Cardiac fibroblast (primary cell): ENCODE data around the gene CENPC.
"Not testable (repeated sequence)": the region's sequence is repeated elsewhere in the genome, so short reads cannot be mapped to it uniquely, and the experiment has no call there.

Experiments used
- DNase-seq, 2 donors: peaks; one replicate each; pipeline versions ENCODE4 v3.0.0 to v3.0.0-alpha.2; 2010; ENCODE audit warnings: low read depth in 2 of 2
- H3K4me3 ChIP-seq, 2 donors: replicated peaks in 1 of 2; 1 replicate in 1 of 2; 2 replicates in 1 of 2; pipeline ENCODE4 v1.5.1; 2011; ENCODE audit warnings: low read depth in 2 of 2, low read length in 2 of 2, mild to moderate bottlenecking in 2 of 2, moderate library complexity in 1 of 2
- TF ChIP-seq, protein P1 (sequence below): IDR thresholded peaks from one replicate; pipeline ENCODE4 v1.5.1; 2011; ENCODE audit warnings: low read depth, mild to moderate bottlenecking, low read length, inconsistent platforms

CENPC gene

DNA sequence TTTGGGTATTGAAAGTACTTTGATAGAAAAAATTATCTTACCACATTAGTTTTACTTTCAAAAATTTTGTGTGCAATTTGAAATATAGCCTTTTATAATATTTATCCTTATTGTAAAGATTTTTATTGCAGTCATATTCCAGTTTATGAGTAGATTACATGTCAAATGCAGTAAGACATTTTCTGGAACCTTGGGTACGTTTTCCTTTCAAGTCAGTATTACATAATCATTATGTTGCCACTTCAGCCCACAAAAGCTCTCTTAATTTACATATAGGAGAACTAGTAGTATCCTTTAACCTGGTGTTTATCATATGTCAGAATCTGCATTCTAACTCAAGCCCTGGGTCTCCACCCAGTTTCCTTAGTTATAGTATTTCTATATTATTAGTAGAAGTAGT, 98.5 kb downstream of the CENPC start:
- no peak for DNase-seq
- no peak overlapping the region for H3K4me3 ChIP-seq
- TF ChIP-seq, protein P1, sequence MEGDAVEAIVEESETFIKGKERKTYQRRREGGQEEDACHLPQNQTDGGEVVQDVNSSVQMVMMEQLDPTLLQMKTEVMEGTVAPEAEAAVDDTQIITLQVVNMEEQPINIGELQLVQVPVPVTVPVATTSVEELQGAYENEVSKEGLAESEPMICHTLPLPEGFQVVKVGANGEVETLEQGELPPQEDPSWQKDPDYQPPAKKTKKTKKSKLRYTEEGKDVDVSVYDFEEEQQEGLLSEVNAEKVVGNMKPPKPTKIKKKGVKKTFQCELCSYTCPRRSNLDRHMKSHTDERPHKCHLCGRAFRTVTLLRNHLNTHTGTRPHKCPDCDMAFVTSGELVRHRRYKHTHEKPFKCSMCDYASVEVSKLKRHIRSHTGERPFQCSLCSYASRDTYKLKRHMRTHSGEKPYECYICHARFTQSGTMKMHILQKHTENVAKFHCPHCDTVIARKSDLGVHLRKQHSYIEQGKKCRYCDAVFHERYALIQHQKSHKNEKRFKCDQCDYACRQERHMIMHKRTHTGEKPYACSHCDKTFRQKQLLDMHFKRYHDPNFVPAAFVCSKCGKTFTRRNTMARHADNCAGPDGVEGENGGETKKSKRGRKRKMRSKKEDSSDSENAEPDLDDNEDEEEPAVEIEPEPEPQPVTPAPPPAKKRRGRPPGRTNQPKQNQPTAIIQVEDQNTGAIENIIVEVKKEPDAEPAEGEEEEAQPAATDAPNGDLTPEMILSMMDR, result no peak

DNA sequence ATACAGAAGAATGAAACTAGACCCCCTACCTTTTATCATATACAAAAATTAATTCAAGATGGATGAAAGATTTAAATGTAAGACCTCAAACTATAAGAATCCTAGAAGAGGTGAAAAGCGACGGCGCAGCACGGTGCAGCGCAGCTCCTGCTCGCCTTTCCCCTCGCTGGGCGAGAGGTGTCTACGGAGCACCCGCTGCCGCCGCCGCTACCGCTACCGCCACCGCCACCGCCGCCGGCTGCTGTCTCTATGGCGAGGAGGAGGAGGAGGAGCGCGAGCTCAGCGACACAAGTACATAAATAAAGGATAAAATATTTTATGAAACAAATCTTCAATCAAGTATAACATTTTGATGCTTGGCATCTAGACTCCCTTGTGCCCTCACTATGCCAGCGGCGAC, 99.4 kb downstream of the CENPC start:
- not testable (repeated sequence) for H3K4me3 ChIP-seq, DNase-seq

DNA sequence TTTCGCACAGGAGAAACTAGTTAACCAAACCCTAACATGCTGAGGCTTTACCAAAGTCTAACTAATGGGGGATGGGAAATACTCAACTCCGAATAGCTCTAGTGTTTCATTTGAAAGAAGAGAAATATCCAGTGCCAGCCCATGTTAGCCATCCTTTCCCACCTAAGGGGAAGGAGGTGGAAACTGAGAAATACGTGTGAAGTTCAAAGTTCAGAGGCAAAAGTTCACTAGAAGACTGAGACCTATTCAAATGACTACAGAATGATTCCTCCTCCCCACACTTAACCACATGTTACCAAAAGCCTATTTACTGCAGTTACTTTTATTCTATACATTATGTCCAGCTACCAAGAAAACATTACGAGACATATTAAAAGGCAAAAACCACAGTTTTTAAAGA, 106.3 kb downstream of the CENPC start:
- no peak overlapping the region for H3K4me3 ChIP-seq
- TF ChIP-seq, protein P1, result no peak
- no peak for DNase-seq

DNA sequence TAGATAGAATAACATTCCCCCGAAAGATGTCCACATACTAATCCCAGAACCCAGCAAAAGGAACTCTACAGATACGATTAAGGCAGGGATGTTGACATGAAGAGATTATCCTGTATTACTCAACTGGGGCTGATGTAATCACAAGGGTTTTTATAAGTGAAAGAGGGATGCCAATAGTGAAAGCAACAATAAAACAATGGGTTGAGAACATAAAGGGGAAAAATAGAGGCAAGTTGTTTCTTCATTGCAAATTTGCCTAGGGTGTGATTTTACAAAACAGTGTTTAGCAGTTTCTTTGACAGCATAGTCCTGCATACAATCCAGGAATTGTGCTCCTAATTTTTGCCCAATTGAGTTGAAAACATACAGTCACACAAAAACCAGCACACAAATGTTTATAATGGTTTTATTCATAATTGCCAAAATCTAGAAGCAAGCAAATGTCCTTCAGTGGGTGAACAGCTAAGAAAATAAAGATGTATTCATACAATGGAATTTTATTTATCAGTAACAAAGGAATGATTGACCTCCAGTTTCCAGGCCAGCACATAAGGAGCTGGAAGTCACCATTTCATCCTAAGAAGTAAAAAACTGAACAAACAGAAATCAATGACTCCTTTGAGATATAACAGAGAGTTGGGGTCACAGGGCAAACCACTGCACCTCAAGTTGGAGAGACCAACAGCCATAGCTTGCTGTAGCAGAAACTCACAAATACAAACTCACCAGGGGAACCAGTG, 107.2 kb downstream of the CENPC start:
- TF ChIP-seq, protein P1, result no peak
- DNase-seq, result peak; percentile 83 to 86
- H3K4me3 ChIP-seq, result no peak overlapping the region

DNA sequence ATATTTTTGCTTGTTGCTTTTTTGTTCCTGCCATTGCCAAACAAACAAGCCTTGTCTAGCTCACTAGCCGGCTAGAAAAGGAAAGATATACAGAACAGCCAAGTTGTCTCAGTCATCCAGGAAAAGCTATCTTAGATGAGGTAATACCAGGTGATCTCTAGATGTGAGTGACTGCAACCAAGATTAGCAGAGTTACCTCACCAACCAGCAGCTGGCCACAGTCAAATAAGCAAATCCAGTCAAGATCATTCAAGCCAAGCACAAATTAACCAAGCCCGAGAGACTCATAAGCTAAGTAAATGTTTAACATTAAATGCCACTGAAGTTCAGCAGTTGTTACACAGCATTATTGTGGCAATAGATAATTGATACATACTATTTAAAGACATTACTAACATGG, 108.6 kb downstream of the CENPC start:
- no peak overlapping the region for H3K4me3 ChIP-seq
- TF ChIP-seq, protein P1, result no peak
- DNase-seq, result peak in 1 of 2 donors; percentile 24

DNA sequence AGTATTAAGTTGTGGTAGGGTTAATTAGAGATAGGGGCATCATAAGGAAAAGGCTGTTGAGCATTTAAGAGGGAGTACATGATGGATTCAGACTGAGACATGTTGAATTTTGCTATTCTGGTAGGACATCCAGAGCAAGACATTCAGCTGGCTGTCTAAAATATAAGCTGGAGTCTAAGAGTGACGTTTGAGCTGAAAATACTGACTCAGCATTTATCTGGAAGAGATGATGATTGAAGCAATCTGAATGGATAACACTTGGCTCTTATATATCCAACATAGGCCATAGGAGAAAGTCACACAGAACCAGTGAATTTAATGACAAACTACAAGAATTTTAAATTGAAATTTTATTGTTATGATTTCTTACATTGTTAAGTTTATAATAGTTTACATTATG, 114.3 kb downstream of the CENPC start:
- no peak overlapping the region for H3K4me3 ChIP-seq
- no peak for DNase-seq
- TF ChIP-seq, protein P1, result no peak

DNA sequence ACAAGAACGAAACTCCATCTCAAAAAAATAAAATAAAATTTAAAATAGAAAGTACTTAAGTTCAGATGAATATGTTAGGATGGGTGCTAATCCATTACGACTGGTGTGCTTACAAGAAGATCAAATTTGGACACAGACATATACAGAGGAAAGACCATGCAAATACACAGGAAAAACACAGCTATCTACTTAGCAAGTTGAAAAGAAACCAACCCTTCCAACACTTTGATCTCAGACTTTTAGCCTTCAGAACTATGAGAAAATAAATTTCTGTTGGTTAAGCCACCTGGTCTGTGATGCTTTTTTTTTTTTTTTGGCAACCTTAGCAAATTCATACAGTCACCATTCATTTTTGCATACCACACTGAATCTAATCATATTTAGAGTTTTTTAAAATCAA, 116.5 kb downstream of the CENPC start:
- no peak overlapping the region for H3K4me3 ChIP-seq

More for the DNA sequence above, 116.5 kb downstream of the CENPC start:
- TF ChIP-seq, protein P1, result no peak
- DNase-seq, result no peak
